Measurements from ENCODE around the gene SUDS3.

Gene SUDS3

GRCh38 chr12:118328486-118329330 is 47.6 kb upstream of the SUDS3 start:
- H3K9me3 ChIP-seq (replicated peaks in 1 of 2; ENCODE audit: control insufficient read depth in 2 of 2, insufficient read depth in 1 of 2, low read depth in 1 of 2, low read length in 2 of 2) = no peaks in the 10 kb centered on the region
- no peak overlapping the region for H3K23ac ChIP-seq (ENCODE audit: low read depth, low read length, poor library complexity)
- H2BK120ac ChIP-seq (ENCODE audit: low read depth, low read length) = no peak overlapping the region
- H3K4me3 ChIP-seq (ENCODE audit: low read length in 2 of 2) = no peak overlapping the region
- H3K4me2 ChIP-seq (ENCODE audit: insufficient read depth, low read length, poor library complexity, severe bottlenecking) = no peak overlapping the region
- no peak for DNase-seq (ENCODE audit: low spot score)
- WGBS, 2 donors (ENCODE audit: extremely low coverage in 2 of 2, insufficient read length in 2 of 2, insufficient replicate concordance in 1 of 2) = no CpG with 5 or more reads among the region's 3 CpGs
- no peaks in the 10 kb centered on the region for H3K79me1 ChIP-seq (ENCODE audit: low read depth, low read length)
- no peak overlapping the region for H3K4ac ChIP-seq (ENCODE audit: low read length)
- no peak overlapping the region for H2AFZ ChIP-seq (ENCODE audit: low read length)
- H3K14ac ChIP-seq (ENCODE audit: low read length) = no peak overlapping the region
- H3K4me1 ChIP-seq (ENCODE audit: control insufficient read depth in 2 of 2, insufficient read depth in 1 of 2, low read depth in 1 of 2, low read length in 2 of 2) = no peaks in the 10 kb centered on the region
- no peak overlapping the region for H3K27ac ChIP-seq (replicated peaks; ENCODE audit: low read length)
- no peaks in the 10 kb centered on the region for H3K36me3 ChIP-seq (replicated peaks in 1 of 2; ENCODE audit: control insufficient read depth in 2 of 2, insufficient read depth in 2 of 2, low read length in 2 of 2)
- H4K8ac ChIP-seq (ENCODE audit: low read depth, low read length) = no peak overlapping the region
- H2BK12ac ChIP-seq (ENCODE audit: low read length) = no peak overlapping the region
- H3K18ac ChIP-seq (ENCODE audit: low read length) = no peak overlapping the region
- no peak overlapping the region for H2BK15ac ChIP-seq (ENCODE audit: low read length)
- no peak overlapping the region for H2AK5ac ChIP-seq (ENCODE audit: low read depth, low read length)
- no peak overlapping the region for H2BK5ac ChIP-seq (ENCODE audit: low read length)
- no peak overlapping the region for H3K9ac ChIP-seq (ENCODE audit: low read depth, low read length, poor library complexity)
- no peak overlapping the region for H4K91ac ChIP-seq (ENCODE audit: low read depth, low read length, poor library complexity)
- no peaks in the 10 kb centered on the region for H3K27me3 ChIP-seq (ENCODE audit: control insufficient read depth in 3 of 3, insufficient read depth in 3 of 3, low read depth in 1 of 3, low read length in 3 of 3)

- no peak for DNase-seq (ENCODE audit: low spot score)
- Histone ChIP-seq H2BK15ac (ENCODE audit: low read length) (no peak overlapping the region), H3K79me1 (ENCODE audit: low read depth, low read length) (no peaks in the 10 kb centered on the region), H3K4me3 (ENCODE audit: low read length in 2 of 2) (no peak overlapping the region), H3K4me2 (ENCODE audit: insufficient read depth, low read length, poor library complexity, severe bottlenecking) (no peak overlapping the region), H3K18ac (ENCODE audit: low read length) (no peak overlapping the region), H4K91ac (ENCODE audit: low read depth, low read length, poor library complexity) (no peak overlapping the region), H3K27ac (replicated peaks; ENCODE audit: low read length) (no peak overlapping the region), H3K9me3 (replicated peaks in 1 of 2; ENCODE audit: control insufficient read depth in 2 of 2, insufficient read depth in 1 of 2, low read depth in 1 of 2, low read length in 2 of 2) (no peaks in the 10 kb centered on the region), H3K4ac (ENCODE audit: low read length) (no peak overlapping the region), H3K14ac (ENCODE audit: low read length) (no peak overlapping the region), H3K9ac (ENCODE audit: low read depth, low read length, poor library complexity) (no peak overlapping the region), H2BK12ac (ENCODE audit: low read length) (no peak overlapping the region), H3K27me3 (ENCODE audit: control insufficient read depth in 3 of 3, insufficient read depth in 3 of 3, low read depth in 1 of 3, low read length in 3 of 3) (no peaks in the 10 kb centered on the region), H3K4me1 (ENCODE audit: control insufficient read depth in 2 of 2, insufficient read depth in 1 of 2, low read depth in 1 of 2, low read length in 2 of 2) (no peaks in the 10 kb centered on the region), H2BK120ac (ENCODE audit: low read depth, low read length) (no peak overlapping the region), H2BK5ac (ENCODE audit: low read length) (no peak overlapping the region), H3K23ac (ENCODE audit: low read depth, low read length, poor library complexity) (no peak overlapping the region), H4K8ac (ENCODE audit: low read depth, low read length) (no peak overlapping the region), H2AFZ (ENCODE audit: low read length) (no peak overlapping the region), H2AK5ac (ENCODE audit: low read depth, low read length) (no peak overlapping the region), H3K36me3 (replicated peaks in 1 of 2; ENCODE audit: control insufficient read depth in 2 of 2, insufficient read depth in 2 of 2, low read length in 2 of 2) (no peaks in the 10 kb centered on the region)
- no CpG with 5 or more reads among the region's 3 CpGs for WGBS, 2 donors (ENCODE audit: extremely low coverage in 2 of 2, insufficient read length in 2 of 2, insufficient replicate concordance in 1 of 2)
Measured at GRCh38 chr12:118330421-118331018, 45.8 kb upstream of the SUDS3 start.

- no peak overlapping the region for H3K27ac ChIP-seq (replicated peaks; ENCODE audit: low read length)
- no peak overlapping the region for H2BK5ac ChIP-seq (ENCODE audit: low read length)
- H3K79me1 ChIP-seq (ENCODE audit: low read depth, low read length) = no peaks in the 10 kb centered on the region
- H3K23ac ChIP-seq (ENCODE audit: low read depth, low read length, poor library complexity) = no peak overlapping the region
- DNase-seq (ENCODE audit: low spot score) = no peak
- H2AK5ac ChIP-seq (ENCODE audit: low read depth, low read length) = no peak overlapping the region
- H3K4ac ChIP-seq (ENCODE audit: low read length) = no peak overlapping the region
- no peak overlapping the region for H2BK120ac ChIP-seq (ENCODE audit: low read depth, low read length)
- H2BK12ac ChIP-seq (ENCODE audit: low read length) = no peak overlapping the region
- no peaks in the 10 kb centered on the region for H3K9me3 ChIP-seq (replicated peaks in 1 of 2; ENCODE audit: control insufficient read depth in 2 of 2, insufficient read depth in 1 of 2, low read depth in 1 of 2, low read length in 2 of 2)
- no peak overlapping the region for H3K4me3 ChIP-seq (ENCODE audit: low read length in 2 of 2)
- no peak overlapping the region for H4K8ac ChIP-seq (ENCODE audit: low read depth, low read length)
- no CpG with 5 or more reads among the region's 4 CpGs for WGBS, 2 donors (ENCODE audit: extremely low coverage in 2 of 2, insufficient read length in 2 of 2, insufficient replicate concordance in 1 of 2)
- H3K4me1 ChIP-seq (ENCODE audit: control insufficient read depth in 2 of 2, insufficient read depth in 1 of 2, low read depth in 1 of 2, low read length in 2 of 2) = no peaks in the 10 kb centered on the region
- H2BK15ac ChIP-seq (ENCODE audit: low read length) = no peak overlapping the region
- no peak overlapping the region for H3K18ac ChIP-seq (ENCODE audit: low read length)
- no peaks in the 10 kb centered on the region for H3K36me3 ChIP-seq (replicated peaks in 1 of 2; ENCODE audit: control insufficient read depth in 2 of 2, insufficient read depth in 2 of 2, low read length in 2 of 2)
- H2AFZ ChIP-seq (ENCODE audit: low read length) = no peak overlapping the region
- H3K14ac ChIP-seq (ENCODE audit: low read length) = no peak overlapping the region
- no peak overlapping the region for H4K91ac ChIP-seq (ENCODE audit: low read depth, low read length, poor library complexity)
- no peak overlapping the region for H3K4me2 ChIP-seq (ENCODE audit: insufficient read depth, low read length, poor library complexity, severe bottlenecking)
- H3K27me3 ChIP-seq (ENCODE audit: control insufficient read depth in 3 of 3, insufficient read depth in 3 of 3, low read depth in 1 of 3, low read length in 3 of 3) = no peaks in the 10 kb centered on the region
- no peak overlapping the region for H3K9ac ChIP-seq (ENCODE audit: low read depth, low read length, poor library complexity)
Measured at GRCh38 chr12:118332511-118332910, 43.8 kb upstream of the SUDS3 start.

- Histone ChIP-seq H2AK5ac (ENCODE audit: low read depth, low read length) (no peak overlapping the region), H3K4ac (ENCODE audit: low read length) (no peak overlapping the region), H3K27me3 (ENCODE audit: control insufficient read depth in 3 of 3, insufficient read depth in 3 of 3, low read depth in 1 of 3, low read length in 3 of 3) (no peaks in the 10 kb centered on the region), H3K27ac (replicated peaks; ENCODE audit: low read length) (no peak overlapping the region), H3K14ac (ENCODE audit: low read length) (no peak overlapping the region), H3K36me3 (replicated peaks in 1 of 2; ENCODE audit: control insufficient read depth in 2 of 2, insufficient read depth in 2 of 2, low read length in 2 of 2) (no peaks in the 10 kb centered on the region), H3K9me3 (replicated peaks in 1 of 2; ENCODE audit: control insufficient read depth in 2 of 2, insufficient read depth in 1 of 2, low read depth in 1 of 2, low read length in 2 of 2) (no peaks in the 10 kb centered on the region), H3K4me1 (ENCODE audit: control insufficient read depth in 2 of 2, insufficient read depth in 1 of 2, low read depth in 1 of 2, low read length in 2 of 2) (no peaks in the 10 kb centered on the region), H3K23ac (ENCODE audit: low read depth, low read length, poor library complexity) (no peak overlapping the region), H2BK5ac (ENCODE audit: low read length) (no peak overlapping the region), H3K18ac (ENCODE audit: low read length) (no peak overlapping the region), H3K4me3 (ENCODE audit: low read length in 2 of 2) (no peak overlapping the region), H3K79me1 (ENCODE audit: low read depth, low read length) (no peaks in the 10 kb centered on the region), H2AFZ (ENCODE audit: low read length) (no peak overlapping the region), H3K4me2 (ENCODE audit: insufficient read depth, low read length, poor library complexity, severe bottlenecking) (no peak overlapping the region), H3K9ac (ENCODE audit: low read depth, low read length, poor library complexity) (no peak overlapping the region), H2BK15ac (ENCODE audit: low read length) (no peak overlapping the region), H2BK120ac (ENCODE audit: low read depth, low read length) (no peak overlapping the region), H2BK12ac (ENCODE audit: low read length) (no peak overlapping the region), H4K8ac (ENCODE audit: low read depth, low read length) (no peak overlapping the region), H4K91ac (ENCODE audit: low read depth, low read length, poor library complexity) (no peak overlapping the region)
- WGBS, 2 donors (ENCODE audit: extremely low coverage in 2 of 2, insufficient read length in 2 of 2, insufficient replicate concordance in 1 of 2) = no CpG with 5 or more reads among the region's 3 CpGs
- DNase-seq (ENCODE audit: low spot score) = no peak
Measured at GRCh38 chr12:118334241-118334640, 42.1 kb upstream of the SUDS3 start.
